B cell (primary cell): ENCODE results near the gene SHMT2. TPM values are rescaled to one million over a fixed set of nuclear protein-coding genes. Genes with fewer than 3 reads are reported as not detected.

ENCODE experiments used
- ATAC-seq: fragments of 200-7000 bp; cut with Tn5 transposase; one replicate; pipeline ENCODE4 v1.10.0; 2021; ENCODE audit warnings: low read depth, mild to moderate bottlenecking, moderate number of reproducible peaks, moderate library complexity
- CTCF ChIA-PET: fragments of 350-600 bp; sonication (Branson Sonifier 250); formaldehyde crosslinking; loops from one replicate; lab custom pipeline; 2021; ENCODE audit warnings: antibody characterized with exemption, inconsistent platforms; lab: Charles Lee
- POLR2A ChIA-PET: fragments of 350-600 bp; sonication (Branson Sonifier 250); formaldehyde crosslinking; loops from one replicate; lab custom pipeline; 2021; ENCODE audit warnings: antibody characterized with exemption; lab: Charles Lee
- DNase-seq: peaks from one replicate; pipeline ENCODE4 v3.0.0; 2013
- H2AFZ ChIP-seq: 2 replicates; pipeline ENCODE4 v1.6.1; 2012; ENCODE audit warnings: mild to moderate bottlenecking, low read depth, low read length; ENCODE audit not compliant: insufficient read depth, poor library complexity, severe bottlenecking
- H3K27ac ChIP-seq, 2 donors: 1 replicate in 1 of 2; 2 replicates in 1 of 2; pipeline ENCODE4 v1.5.1; 2012 to 2013; ENCODE audit warnings: low read length in 2 of 2, mild to moderate bottlenecking in 2 of 2, moderate library complexity in 1 of 2
- H3K27me3 ChIP-seq, 4 experiments: fragments of 200-600 bp in 1 of 4; sonication (generic) in 1 of 4; replicated peaks in 1 of 4; 1 replicate in 2 of 4; 2 replicates in 2 of 4; pipeline versions ENCODE4 v1.6.1 to v1.7.0; 2013 to 2016; ENCODE audit warnings: low read length in 3 of 4, mild to moderate bottlenecking in 2 of 4, mixed read lengths in 1 of 4, moderate library complexity in 1 of 4; ENCODE audit not compliant: insufficient read depth in 4 of 4, control insufficient read depth in 3 of 4; ENCODE audit errors: control extremely low read depth in 1 of 4
- H3K36me3 ChIP-seq, 2 experiments: replicated peaks in 1 of 2; 1 replicate in 1 of 2; 2 replicates in 1 of 2; pipeline versions ENCODE4 v1.6.1 to v1.7.1; 2013; ENCODE audit warnings: low read length in 1 of 2; ENCODE audit not compliant: insufficient read depth in 2 of 2, control insufficient read depth in 1 of 2; ENCODE audit errors: control extremely low read depth in 1 of 2, extremely low read depth in 1 of 2
- H3K4me1 ChIP-seq, 2 donors: fragments of 200-600 bp in 1 of 2; sonication (generic) in 1 of 2; 1 replicate in 1 of 2; 2 replicates in 1 of 2; pipeline versions ENCODE4 v1.5.1 to v1.6.1; 2013 to 2017; ENCODE audit warnings: low read length in 2 of 2; ENCODE audit not compliant: control insufficient read depth in 2 of 2, insufficient read depth in 2 of 2
- H3K4me2 ChIP-seq: replicated peaks from 2 replicates; pipeline ENCODE3; 2012; ENCODE audit warnings: mild to moderate bottlenecking, low read depth, low read length; ENCODE audit not compliant: poor library complexity, severe bottlenecking
- H3K4me3 ChIP-seq, 5 experiments: fragments of 200-600 bp in 1 of 5; sonication (generic) in 1 of 5; 1 replicate in 3 of 5; 2 replicates in 2 of 5; pipeline versions ENCODE4 v1.5.1 to v1.7.0; 2011 to 2016; ENCODE audit warnings: low read length in 4 of 5, mild to moderate bottlenecking in 4 of 5, low read depth in 2 of 5, control low read depth in 1 of 5, moderate library complexity in 1 of 5; ENCODE audit not compliant: insufficient read depth in 1 of 5; ENCODE audit errors: control extremely low read depth in 1 of 5, extremely low read depth in 1 of 5
- H3K79me2 ChIP-seq: fragments of 200-600 bp; sonication (generic); one replicate; pipeline ENCODE4 v1.6.0; 2016; ENCODE audit warnings: low read length; ENCODE audit not compliant: control insufficient read depth, insufficient read depth
- H3K9ac ChIP-seq: fragments of 200-600 bp; sonication (generic); 2 replicates; pipeline ENCODE4 v1.6.1; 2017; ENCODE audit warnings: mild to moderate bottlenecking, low read length, moderate library complexity
- H3K9me3 ChIP-seq, 3 donors: one replicate each; pipeline versions ENCODE4 v1.6.1 to v1.7.1; 2013; ENCODE audit warnings: low read length in 2 of 3; ENCODE audit not compliant: control insufficient read depth in 2 of 3, insufficient read depth in 1 of 3; ENCODE audit errors: control extremely low read depth in 1 of 3
- H4K20me1 ChIP-seq: 2 replicates; pipeline ENCODE4 v1.6.0; 2012; ENCODE audit warnings: mild to moderate bottlenecking, low read length; ENCODE audit not compliant: insufficient read depth, control insufficient read depth, poor library complexity, severe bottlenecking
- H3K27ac Mint-ChIP-seq: one replicate; pipeline ENCODE4 v1.8.0; 2021; ENCODE audit warnings: mixed read lengths
- H3K27me3 Mint-ChIP-seq: one replicate; pipeline ENCODE4 v1.8.0; 2021; ENCODE audit warnings: mixed read lengths
- H3K4me1 Mint-ChIP-seq: one replicate; pipeline ENCODE4 v1.8.0; 2021; ENCODE audit warnings: mixed read lengths
- H3K4me3 Mint-ChIP-seq: one replicate; pipeline ENCODE4 v1.8.0; 2021; ENCODE audit warnings: mixed read lengths
- H3K9me3 Mint-ChIP-seq: one replicate; pipeline ENCODE4 v1.8.0; 2022; ENCODE audit warnings: mixed read lengths; ENCODE audit not compliant: insufficient read depth
- EZH2 ChIP-seq: IDR thresholded peaks from 2 replicates; pipeline ENCODE4 v1.6.1; 2012; ENCODE audit warnings: borderline replicate concordance, low read depth, mild to moderate bottlenecking, moderate library complexity, low read length; ENCODE audit not compliant: insufficient read depth, poor library complexity, severe bottlenecking
- WGBS: methylation state at CpG from one replicate; pipeline ENCODE4 v1.1.5; 2013; ENCODE audit warnings: missing lambda C conversion rate; ENCODE audit not compliant: insufficient coverage; 5-methylcytosine and 5-hydroxymethylcytosine counted together
- intact Hi-C: fragments of 100-400 bp; cut with micrococcal nuclease; formaldehyde crosslinking; loops from one replicate; pipeline ENCODE4 v1.10.0; 2022
- polyA plus RNA-seq: library from polyadenylated mRNA; depleted of rRNA; stranded (reverse); fragments of >200 nt; gene quantifications from 2 replicates; pipeline ENCODE4 v1.2.3, GENCODE V29; 2012
- total RNA-seq, 2 donors: library from RNA; stranded (reverse); fragments of 120-200 nt in 1 of 2; gene quantifications; 1 replicate in 1 of 2; 2 replicates in 1 of 2; pipeline versions ENCODE4 v1.2.3 to v1.2.4, GENCODE V29; 2013 to 2022
- TF ChIP-seq, protein P1 (sequence below): fragments of 200-600 bp; IDR thresholded peaks from one replicate; pipeline ENCODE4 v1.8.0; 2022; ENCODE audit warnings: antibody characterized with exemption, mild to moderate bottlenecking

Gene SHMT2
- total and polyA plus RNA-seq, 2 donors (not counting 1 experiment from before 2014, with no cell fraction given) = 166 to 236 TPM

DNA sequence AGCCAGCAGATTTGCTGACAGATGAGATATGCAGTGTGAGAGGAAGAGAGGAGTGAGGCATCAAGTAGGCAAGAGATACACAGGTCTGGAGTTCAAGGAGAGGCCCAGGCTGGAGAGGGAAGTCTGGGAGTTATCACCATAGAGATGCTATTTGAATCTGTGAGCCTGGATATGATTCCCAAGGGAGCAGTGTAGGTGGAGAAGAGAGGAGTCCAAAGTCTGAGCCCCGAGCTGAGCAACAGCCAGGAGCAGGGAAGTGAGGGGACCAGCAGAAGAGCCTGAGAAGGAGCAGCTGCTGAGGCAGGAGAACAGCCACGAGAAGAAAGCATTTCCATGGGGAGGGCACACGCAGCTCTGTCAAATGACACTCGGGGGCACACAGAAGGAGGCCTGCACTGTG is 33.1 kb upstream of the SHMT2 start:
- intact Hi-C loops = no loop called here
- no peak for ATAC-seq
- Mint-ChIP-seq H3K27ac (no peak overlapping the region), H3K27me3 (no peaks in the 10 kb centered on the region), H3K9me3 (no peaks in the 10 kb centered on the region), H3K4me1 (no peaks in the 10 kb centered on the region), H3K4me3 (no peak overlapping the region)
- DNase-seq = no peak
- ChIA-PET CTCF (interaction anchor here (1.8 kb wide), 1 partner anchor 13 kb away, joined by 5 read pairs; no protein-coding TSS in a partner anchor), POLR2A (no interaction called here)
- H3K79me2 ChIP-seq = no peaks in the 10 kb centered on the region
- no peaks in the 10 kb centered on the region for H4K20me1 ChIP-seq
- H2AFZ ChIP-seq = no peak overlapping the region
- 87% methylated on average over 4 of the region's 4 CpGs for WGBS
- H3K9me3 ChIP-seq = no peaks in the 10 kb centered on the region
- no peak overlapping the region for H3K9ac ChIP-seq
- H3K4me3 ChIP-seq = no peak overlapping the region
- no peak overlapping the region for H3K27ac ChIP-seq
- no peaks in the 10 kb centered on the region for H3K36me3 ChIP-seq
- no peak overlapping the region for H3K4me2 ChIP-seq
- TF ChIP-seq, protein P1, sequence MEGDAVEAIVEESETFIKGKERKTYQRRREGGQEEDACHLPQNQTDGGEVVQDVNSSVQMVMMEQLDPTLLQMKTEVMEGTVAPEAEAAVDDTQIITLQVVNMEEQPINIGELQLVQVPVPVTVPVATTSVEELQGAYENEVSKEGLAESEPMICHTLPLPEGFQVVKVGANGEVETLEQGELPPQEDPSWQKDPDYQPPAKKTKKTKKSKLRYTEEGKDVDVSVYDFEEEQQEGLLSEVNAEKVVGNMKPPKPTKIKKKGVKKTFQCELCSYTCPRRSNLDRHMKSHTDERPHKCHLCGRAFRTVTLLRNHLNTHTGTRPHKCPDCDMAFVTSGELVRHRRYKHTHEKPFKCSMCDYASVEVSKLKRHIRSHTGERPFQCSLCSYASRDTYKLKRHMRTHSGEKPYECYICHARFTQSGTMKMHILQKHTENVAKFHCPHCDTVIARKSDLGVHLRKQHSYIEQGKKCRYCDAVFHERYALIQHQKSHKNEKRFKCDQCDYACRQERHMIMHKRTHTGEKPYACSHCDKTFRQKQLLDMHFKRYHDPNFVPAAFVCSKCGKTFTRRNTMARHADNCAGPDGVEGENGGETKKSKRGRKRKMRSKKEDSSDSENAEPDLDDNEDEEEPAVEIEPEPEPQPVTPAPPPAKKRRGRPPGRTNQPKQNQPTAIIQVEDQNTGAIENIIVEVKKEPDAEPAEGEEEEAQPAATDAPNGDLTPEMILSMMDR = no peak
- TF ChIP-seq EZH2 = no peak
- no peaks in the 10 kb centered on the region for H3K4me1 ChIP-seq
- no peaks in the 10 kb centered on the region for H3K27me3 ChIP-seq

DNA sequence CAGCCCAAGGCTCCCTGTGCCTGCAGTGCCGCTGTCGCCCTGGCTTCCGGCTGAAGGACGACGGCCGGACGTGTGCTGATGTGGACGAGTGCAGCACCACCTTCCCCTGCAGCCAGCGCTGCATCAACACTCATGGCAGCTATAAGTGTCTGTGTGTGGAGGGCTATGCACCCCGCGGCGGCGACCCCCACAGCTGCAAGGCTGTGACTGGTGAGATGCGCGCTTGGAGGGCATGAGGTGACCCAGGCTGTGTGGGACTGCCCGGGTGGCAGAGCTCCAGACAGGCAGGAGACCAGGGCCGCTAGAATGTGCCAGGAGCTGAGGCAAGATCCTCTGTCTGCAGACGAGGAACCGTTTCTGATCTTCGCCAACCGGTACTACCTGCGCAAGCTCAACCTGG is 32.6 kb upstream of the SHMT2 start:
- Histone ChIP-seq H3K9ac (no peak overlapping the region), H3K27me3 (no peaks in the 10 kb centered on the region), H4K20me1 (no peaks in the 10 kb centered on the region), H3K4me2 (no peak overlapping the region), H3K27ac (no peak overlapping the region), H3K9me3 (no peaks in the 10 kb centered on the region), H3K4me1 (no peaks in the 10 kb centered on the region), H3K4me3 (no peak overlapping the region), H2AFZ (no peak overlapping the region), H3K36me3 (no peaks in the 10 kb centered on the region), H3K79me2 (no peaks in the 10 kb centered on the region)
- TF ChIP-seq EZH2 = no peak
- TF ChIP-seq, protein P1 = no peak
- ATAC-seq (no peak), DNase-seq (no peak)
- ChIA-PET POLR2A (no interaction called here), CTCF (interaction anchor here (1.8 kb wide), 1 partner anchor 14 kb away, joined by 5 read pairs; no protein-coding TSS in a partner anchor)
- Mint-ChIP-seq H3K4me3 (no peak overlapping the region), H3K9me3 (no peaks in the 10 kb centered on the region), H3K4me1 (no peaks in the 10 kb centered on the region), H3K27me3 (no peaks in the 10 kb centered on the region), H3K27ac (no peak overlapping the region)
- 92% methylated on average over 22 of the region's 22 CpGs for WGBS
- intact Hi-C loops = no loop called here
